HCT116 (cell line): ENCODE results near the gene SHANK2. TPM values are rescaled to one million over a fixed set of nuclear protein-coding genes. Genes with fewer than 3 reads are reported as not detected.

ENCODE experiments used
- ATAC-seq: fragments of 200-7000 bp; cut with Tn5 transposase; 2 replicates; pipeline ENCODE4 v1.9.1; 2020; ENCODE audit warnings: mild to moderate bottlenecking, moderate library complexity
- BruUV-seq: library from RNA; stranded (reverse); fragments of 400-500 nt; replicated peaks from 2 replicates; lab custom pipeline; 2021; lab: Mats Ljungman, UMichigan
- CTCF ChIA-PET: fragments of 300-600 bp; sonication (Branson Sonifier 250); formaldehyde crosslinking; loops from one replicate; lab custom pipeline; 2021; ENCODE audit warnings: antibody characterized with exemption; lab: Charles Lee
- POLR2A ChIA-PET: fragments of 300-600, 350-600 bp; sonication (Branson Sonifier 250); formaldehyde crosslinking; loops from one replicate; lab custom pipeline; 2021; ENCODE audit warnings: antibody characterized with exemption; lab: Charles Lee
- RAD21 ChIA-PET, 2 experiments: fragments of 300-600 bp; sonication (Branson Sonifier 250); formaldehyde crosslinking; loops; one replicate each; lab custom pipeline; 2023; ENCODE audit warnings: low total read pairs in 2 of 2; ENCODE audit not compliant: uncharacterized antibody in 2 of 2, unreplicated experiment in 2 of 2, low non-redundant PET in 1 of 2; lab: Charles Lee
- DNase-seq: peaks from one replicate; pipeline ENCODE4 v3.0.0-alpha.2; 2010; ENCODE audit warnings: low read depth, low spot score
- H2AFZ ChIP-seq: fragments of 200-600 bp; shearing (Covaris generic), sonication (generic); 2 replicates; pipeline ENCODE4 v1.6.1; 2017; ENCODE audit warnings: low read depth, mixed run types, mixed read lengths, antibody characterized with exemption, low read length; ENCODE audit not compliant: poor library complexity, severe bottlenecking
- H3K27ac ChIP-seq: 2 replicates; pipeline ENCODE4 v1.5.1; 2012; ENCODE audit warnings: low read depth, low read length
- H3K27me3 ChIP-seq: fragments of 200-600 bp; sonication (generic); 2 replicates; pipeline ENCODE4 v1.6.1; 2016; ENCODE audit warnings: mixed run types, low read length, mixed read lengths; ENCODE audit not compliant: insufficient read depth
- H3K36me3 ChIP-seq, 2 experiments: fragments of 200-500 bp in 1 of 2; fragments of 200-600 bp in 1 of 2; sonication (Bioruptor generic) in 1 of 2; sonication (generic) in 1 of 2; 2 replicates each; pipeline versions ENCODE4 v1.5.1 to v1.6.1; 2014 to 2016; ENCODE audit warnings: low read length in 2 of 2, inconsistent platforms in 1 of 2, mixed read lengths in 1 of 2, mixed run types in 1 of 2; ENCODE audit not compliant: insufficient read depth in 2 of 2, control insufficient read depth in 1 of 2
- H3K4me1 ChIP-seq, 2 experiments: fragments of 200-600 bp in 1 of 2; sonication (generic) in 1 of 2; 2 replicates each; pipeline versions ENCODE4 v1.5.1 to v1.6.1; 2012 to 2017; ENCODE audit warnings: low read length in 2 of 2, inconsistent platforms in 1 of 2, mild to moderate bottlenecking in 1 of 2, mixed read lengths in 1 of 2, mixed run types in 1 of 2, moderate library complexity in 1 of 2; ENCODE audit not compliant: insufficient read depth in 2 of 2, control insufficient read depth in 1 of 2
- H3K4me2 ChIP-seq: fragments of 200-600 bp; sonication (generic); 2 replicates; pipeline ENCODE4 v1.6.1; 2017; ENCODE audit warnings: mixed run types, low read length, mixed read lengths
- H3K4me3 ChIP-seq, 2 experiments: fragments of 200-600 bp in 1 of 2; sonication (generic) in 1 of 2; replicated peaks in 1 of 2; 2 replicates each; pipeline ENCODE4 v1.5.1; 2011 to 2016; ENCODE audit warnings: low read length in 2 of 2, control low read depth in 1 of 2, low read depth in 1 of 2, mild to moderate bottlenecking in 1 of 2, mixed read lengths in 1 of 2, mixed run types in 1 of 2
- H3K79me2 ChIP-seq: fragments of 200-600 bp; sonication (generic); 2 replicates; pipeline ENCODE4 v1.6.1; 2017; ENCODE audit warnings: mild to moderate bottlenecking, mixed run types, low read length, moderate library complexity, mixed read lengths; ENCODE audit not compliant: insufficient read depth
- H3K9ac ChIP-seq: fragments of 200-600 bp; sonication (generic); 2 replicates; pipeline ENCODE4 v1.6.1; 2016; ENCODE audit warnings: low read length, mixed read lengths
- H3K9me2 ChIP-seq: fragments of 200-600 bp; sonication (generic), shearing (Covaris generic); 2 replicates; pipeline ENCODE4 v1.6.1; 2017; ENCODE audit warnings: mixed run types, mild to moderate bottlenecking, moderate library complexity; ENCODE audit not compliant: insufficient read depth
- H3K9me3 ChIP-seq, 2 experiments: fragments of 200-500 bp in 1 of 2; fragments of 200-600 bp in 1 of 2; sonication (Bioruptor generic) in 1 of 2; sonication (generic) in 1 of 2; 2 replicates each; pipeline ENCODE4 v1.6.1; 2014 to 2017; ENCODE audit warnings: low read length in 2 of 2, mixed read lengths in 2 of 2, inconsistent platforms in 1 of 2, low read depth in 1 of 2, mild to moderate bottlenecking in 1 of 2, mixed run types in 1 of 2, moderate library complexity in 1 of 2; ENCODE audit not compliant: control insufficient read depth in 1 of 2, insufficient read depth in 1 of 2
- H4K20me1 ChIP-seq: fragments of 200-600 bp; sonication (generic), shearing (Covaris generic); 2 replicates; pipeline ENCODE4 v1.6.1; 2017; ENCODE audit warnings: mixed run types, mild to moderate bottlenecking, moderate library complexity; ENCODE audit not compliant: insufficient read depth
- ATF3 ChIP-seq: IDR thresholded peaks from 2 replicates; pipeline ENCODE4 v1.6.1; 2012
- EGR1 ChIP-seq: IDR thresholded peaks from 2 replicates; pipeline ENCODE4 v1.6.1; 2012; ENCODE audit warnings: low read depth
- JUND ChIP-seq: IDR thresholded peaks from 2 replicates; pipeline ENCODE4 v1.6.1; 2012
- SIN3A ChIP-seq: IDR thresholded peaks from 2 replicates; pipeline ENCODE4 v1.6.1; 2012; ENCODE audit warnings: low read depth
- SP1 ChIP-seq: IDR thresholded peaks from 2 replicates; pipeline ENCODE4 v1.6.1; 2012; ENCODE audit warnings: low read depth
- SRF ChIP-seq: IDR thresholded peaks from 2 replicates; pipeline ENCODE4 v1.6.1; 2012; ENCODE audit warnings: low read depth
- intact Hi-C: fragments of 100-400 bp; cut with micrococcal nuclease; formaldehyde crosslinking; loops from 2 replicates; pipeline ENCODE4 v1.10.0; 2022
- total RNA-seq: library from RNA; stranded (reverse); gene quantifications from one replicate; pipeline ENCODE4 v1.2.1, GENCODE V29; 2021; ENCODE audit not compliant: unreplicated experiment
- TF ChIP-seq, protein P1 (sequence below), 3 experiments: fragments of 200-600 bp in 1 of 3; sonication (generic) in 1 of 3; IDR thresholded peaks in 2 of 3; conservative IDR thresholded peaks in 1 of 3; 2 replicates each; pipeline ENCODE4 v1.5.1; 2012 to 2017; ENCODE audit warnings: low read depth in 2 of 3, low read length in 2 of 3, antibody characterized with exemption in 1 of 3, borderline replicate concordance in 1 of 3, control low read depth in 1 of 3, mild to moderate bottlenecking in 1 of 3, mixed read lengths in 1 of 3, mixed run types in 1 of 3, moderate library complexity in 1 of 3; ENCODE audit not compliant: insufficient read depth in 1 of 3

SHANK2 gene
- total RNA-seq, 1 experiment from 2014 or later, result 16.9 TPM

DNA sequence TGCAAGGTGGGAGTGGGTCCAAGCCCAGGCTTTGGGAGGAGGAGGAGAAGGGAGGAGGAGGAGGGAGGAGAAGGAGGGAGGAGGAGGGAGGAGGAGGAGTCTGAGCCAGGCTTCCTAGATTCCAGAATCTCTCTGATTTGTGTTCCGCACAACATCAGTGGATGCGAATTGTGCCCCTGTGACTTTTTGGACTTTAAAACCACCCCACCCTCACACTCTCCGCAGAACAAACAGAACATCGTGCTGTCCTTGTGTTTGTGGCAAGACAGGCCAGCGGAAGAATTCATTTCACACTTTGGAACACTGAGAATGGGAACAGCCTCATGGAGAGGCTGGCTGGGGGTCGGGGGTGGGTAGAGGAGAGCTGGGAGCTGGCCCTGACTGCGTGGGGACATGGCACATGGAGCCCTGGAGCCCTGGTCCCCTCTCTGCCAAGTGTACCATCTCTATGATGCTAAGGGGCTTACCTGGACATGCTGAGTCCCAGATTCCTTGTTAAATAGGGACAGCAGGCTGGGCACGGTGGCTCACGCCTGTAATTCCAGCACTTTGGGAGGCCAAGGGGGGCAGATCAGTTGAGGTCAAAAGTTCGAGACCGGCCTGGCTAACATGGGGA, 16.4 kb upstream of the SHANK2 start:
- TF ChIP-seq SRF, result no peak
- TF ChIP-seq, protein P1, sequence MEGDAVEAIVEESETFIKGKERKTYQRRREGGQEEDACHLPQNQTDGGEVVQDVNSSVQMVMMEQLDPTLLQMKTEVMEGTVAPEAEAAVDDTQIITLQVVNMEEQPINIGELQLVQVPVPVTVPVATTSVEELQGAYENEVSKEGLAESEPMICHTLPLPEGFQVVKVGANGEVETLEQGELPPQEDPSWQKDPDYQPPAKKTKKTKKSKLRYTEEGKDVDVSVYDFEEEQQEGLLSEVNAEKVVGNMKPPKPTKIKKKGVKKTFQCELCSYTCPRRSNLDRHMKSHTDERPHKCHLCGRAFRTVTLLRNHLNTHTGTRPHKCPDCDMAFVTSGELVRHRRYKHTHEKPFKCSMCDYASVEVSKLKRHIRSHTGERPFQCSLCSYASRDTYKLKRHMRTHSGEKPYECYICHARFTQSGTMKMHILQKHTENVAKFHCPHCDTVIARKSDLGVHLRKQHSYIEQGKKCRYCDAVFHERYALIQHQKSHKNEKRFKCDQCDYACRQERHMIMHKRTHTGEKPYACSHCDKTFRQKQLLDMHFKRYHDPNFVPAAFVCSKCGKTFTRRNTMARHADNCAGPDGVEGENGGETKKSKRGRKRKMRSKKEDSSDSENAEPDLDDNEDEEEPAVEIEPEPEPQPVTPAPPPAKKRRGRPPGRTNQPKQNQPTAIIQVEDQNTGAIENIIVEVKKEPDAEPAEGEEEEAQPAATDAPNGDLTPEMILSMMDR (IDR thresholded peaks at IDR 0.05 in 2 of 3, conservative IDR thresholded peaks at IDR 0.05 in 1 of 3; ENCODE audit: borderline replicate concordance in 1 of 3, insufficient read depth in 1 of 3, low read depth in 2 of 3, low read length in 2 of 3), result no peak
- TF ChIP-seq EGR1, result no peak
- TF ChIP-seq SIN3A, result no peak
- TF ChIP-seq, all 23 proteins: peak for 0
- Histone ChIP-seq H4K20me1 (no peaks in the 10 kb centered on the region), H3K27me3 (no peaks in the 10 kb centered on the region), H3K36me3 (no peaks in the 10 kb centered on the region), H3K9me2 (no peaks in the 10 kb centered on the region), H3K4me1 (peaks cover 0 to 9% of the 10 kb centered on the region in 2 experiments; a peak in 1 of 4 replicates), H2AFZ (no peak overlapping the region), H3K9ac (no peak overlapping the region), H3K27ac (no peak overlapping the region), H3K9me3 (no peaks in the 10 kb centered on the region), H3K4me3 (no peak overlapping the region), H3K4me2 (no peak overlapping the region), H3K79me2 (no peaks in the 10 kb centered on the region)
- intact Hi-C loops, result no loop called here
- CTCF ChIA-PET, result no interaction called here
- no peak for DNase-seq
- RAD21 ChIA-PET, result no interaction called here
- ATAC-seq, result no peak
- POLR2A ChIA-PET, result no interaction called here
- no TSS peak for BruUV-seq

- H3K4me1 ChIP-seq, result peaks cover 0 to 9% of the 10 kb centered on the region in 2 experiments; a peak in 1 of 4 replicates
- no TSS peak for BruUV-seq
- no peak overlapping the region for H3K27ac ChIP-seq
- POLR2A ChIA-PET, result no interaction called here
- intact Hi-C loops, result no loop called here
- CTCF ChIA-PET, result no interaction called here
- no peaks in the 10 kb centered on the region for H3K36me3 ChIP-seq
- no peaks in the 10 kb centered on the region for H3K9me3 ChIP-seq
- no peak overlapping the region for H3K4me2 ChIP-seq
- no peak overlapping the region for H2AFZ ChIP-seq
- no peak overlapping the region for H3K9ac ChIP-seq
- no peak overlapping the region for H3K4me3 ChIP-seq
- H3K27me3 ChIP-seq, result no peaks in the 10 kb centered on the region
- ATAC-seq (no peak), DNase-seq (no peak)
- TF ChIP-seq JUND (no peak), ATF3 (no peak), SP1 (no peak)
- no peaks in the 10 kb centered on the region for H3K79me2 ChIP-seq
- RAD21 ChIA-PET, result no interaction called here
- no peaks in the 10 kb centered on the region for H3K9me2 ChIP-seq
- no peaks in the 10 kb centered on the region for H4K20me1 ChIP-seq
Observed at GRCh38 chr11:71267807-71268421, 15.5 kb upstream of the SHANK2 start.
